Measurements from ENCODE around the gene ADAM11. TPM values are rescaled to one million over a fixed set of nuclear protein-coding genes. Genes with fewer than 3 reads are reported as not detected.

Gene ADAM11
- total and polyA plus RNA-seq, 2 of the 8 experiments (the other 6 are each of a cell fraction or from before 2014, with no cell fraction given) = 2.3 to 2.9 TPM

DNA sequence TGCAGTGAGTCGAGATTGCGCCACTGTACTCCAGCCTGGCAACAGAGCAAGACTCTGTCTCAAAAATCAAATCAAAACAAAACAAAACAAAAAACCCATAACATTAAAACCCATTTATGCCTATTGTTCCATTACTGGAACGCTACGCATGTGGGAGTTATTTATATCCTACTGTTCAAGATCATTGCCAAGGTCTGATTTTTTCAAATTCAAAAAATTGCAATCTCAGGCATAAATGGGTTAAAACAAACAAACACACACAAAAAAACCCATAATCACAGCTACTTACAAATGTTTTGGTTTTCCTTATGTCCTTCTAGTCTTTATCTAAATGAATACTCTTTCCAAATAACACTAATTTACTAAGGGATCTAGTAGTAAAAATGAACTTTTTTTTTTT lies 53.5 kb downstream of the ADAM11 start:
- FAIRE-seq (no peak), DNase-seq (ENCODE audit: low read depth in 1 of 2, low spot score in 2 of 2) (no peak)
- Histone ChIP-seq H3K79me1 (ENCODE audit: low read depth, low read length) (peaks cover 5% of the 10 kb centered on the region; the same call in 1 of the 2 replicates), H3K23ac (ENCODE audit: insufficient read length) (no peak overlapping the region), H4K5ac (ENCODE audit: insufficient read length, low read depth, low read length) (no peak overlapping the region), H3K9me3 (ENCODE audit: insufficient read depth in 2 of 2, low read depth in 1 of 2, low read length in 1 of 2) (no peaks in the 10 kb centered on the region), H4K91ac (replicated peaks; ENCODE audit: insufficient read length, low read length) (no peak overlapping the region), H3K36me3 (ENCODE audit: control insufficient read depth in 2 of 4, insufficient read depth in 4 of 4, low read length in 3 of 4) (no peaks in the 10 kb centered on the region; a peak in 2 of 8 replicates), H3K27me3 (replicated peaks in 1 of 4; ENCODE audit: control insufficient read depth in 3 of 4, extremely low read depth in 1 of 4, insufficient read depth in 3 of 4, low read length in 3 of 4) (no peaks in the 10 kb centered on the region), H2BK15ac (ENCODE audit: low read length) (no peak overlapping the region), H3K79me2 (ENCODE audit: control insufficient read depth in 1 of 2, insufficient read depth in 2 of 2, low read length in 2 of 2) (peaks cover 13 to 92% of the 10 kb centered on the region in 2 experiments; a peak in 3 of 4 replicates), H4K8ac (ENCODE audit: extremely low read depth, insufficient read depth, low read length) (no peak overlapping the region), H2BK20ac (ENCODE audit: low read length) (no peak overlapping the region), H2BK12ac (ENCODE audit: low read depth, low read length) (no peak overlapping the region), H2AK5ac (ENCODE audit: low read depth, low read length) (no peak overlapping the region), H2AFZ (ENCODE audit: low read length) (no peak overlapping the region), H3K4ac (replicated peaks; ENCODE audit: insufficient read length, low read depth, low read length) (no peak overlapping the region), H3K9ac (replicated peaks in 1 of 4; ENCODE audit: extremely low read depth in 1 of 4, low read depth in 3 of 4, low read length in 3 of 4) (no peak overlapping the region), H3K4me1 (replicated peaks in 1 of 4; ENCODE audit: control insufficient read depth in 3 of 4, insufficient read depth in 4 of 4, low read length in 3 of 4) (no peaks in the 10 kb centered on the region), H3K4me3 (ENCODE audit: extremely low read depth in 1 of 4, insufficient read depth in 2 of 4, low read depth in 3 of 4, low read length in 4 of 4) (no peak overlapping the region), H3K27ac (ENCODE audit: low read depth, low read length) (no peak overlapping the region), H3K56ac (replicated peaks; ENCODE audit: insufficient read length, low read depth, low read length) (no peak overlapping the region), H3K23me2 (ENCODE audit: low read depth, low read length) (no peaks in the 10 kb centered on the region), H4K20me1 (replicated peaks in 1 of 2; ENCODE audit: control insufficient read depth in 1 of 2, insufficient read depth in 2 of 2, low read length in 2 of 2) (peaks cover 16 to 18% of the 10 kb centered on the region in 2 experiments), H2BK120ac (replicated peaks; ENCODE audit: low read depth, low read length) (no peak overlapping the region), H2BK5ac (ENCODE audit: low read depth, low read length) (no peak overlapping the region), H3K18ac (ENCODE audit: extremely low read depth, low read length) (no peak overlapping the region), H3K14ac (ENCODE audit: insufficient read length) (no peak overlapping the region), H3K4me2 (ENCODE audit: insufficient read depth in 1 of 2, low read depth in 2 of 2, low read length in 2 of 2) (no peak overlapping the region)
- WGBS, 2 experiments (ENCODE audit: extremely low coverage in 1 of 2, insufficient coverage in 1 of 2, insufficient read length in 1 of 2, insufficient replicate concordance in 2 of 2, low coverage in 1 of 2, low lambda C conversion rate in 2 of 2, missing lambda C conversion rate in 1 of 2) = 98% methylated on average over 4 of the region's 4 CpGs; no CpG with 5 or more reads in 1 of the 2 experiments
- TF ChIP-seq CTBP2 (IDR thresholded peaks at IDR 0.05; ENCODE audit: borderline replicate concordance, insufficient read depth, insufficient read length, low read length) = no peak
- CTCF ChIA-PET (ENCODE audit: partially characterized antibody) = interaction anchor here (1.2 to 1.3 kb wide), 2 partner anchors 20 to 33 kb away, joined by 4 to 7 read pairs; no protein-coding TSS in a partner anchor
- POLR2A ChIA-PET (ENCODE audit: partially characterized antibody) = interaction anchor here (1.0 to 2.3 kb wide), 4 partner anchors 13 to 50 kb away, joined by 3 to 7 read pairs (median 4); no protein-coding TSS in a partner anchor

Data from H1 (cell line).